GM12891 (cell line): ENCODE measurements around the gene CLASP2.

ENCODE experiments used
- PAX5 ChIP-seq: IDR thresholded peaks from 2 replicates; pipeline ENCODE4 v1.6.1; 2011; ENCODE audit warnings: low read length, moderate library complexity, mild to moderate bottlenecking; ENCODE audit not compliant: insufficient read depth, severe bottlenecking
- POLR2A ChIP-seq: IDR thresholded peaks from 2 replicates; pipeline ENCODE4 v1.6.1; 2011; ENCODE audit warnings: low read depth, low read length, control low read depth
- POLR2AphosphoS5 ChIP-seq: IDR thresholded peaks from 2 replicates; pipeline ENCODE4 v1.6.1; 2011; ENCODE audit warnings: low read depth, low read length, control low read depth
- POU2F2 ChIP-seq: IDR thresholded peaks from 2 replicates; pipeline ENCODE4 v1.6.1; 2011; ENCODE audit warnings: low read depth, mild to moderate bottlenecking, control low read depth, low read length, moderate library complexity
- TAF1 ChIP-seq: IDR thresholded peaks from 2 replicates; pipeline ENCODE4 v1.6.1; 2011; ENCODE audit warnings: low read depth, low read length, control low read depth

- TF ChIP-seq TAF1, result no peak
- no peak for TF ChIP-seq POLR2A
- no peak for TF ChIP-seq POLR2AphosphoS5
- no peak for TF ChIP-seq POU2F2
- no peak for TF ChIP-seq PAX5
These were observed 226.3 kb downstream of the CLASP2 start for GRCh38 chr3:33491721-33492120.
